ENCODE results near the gene MCRIP1. TPM values are rescaled to one million over a fixed set of nuclear protein-coding genes. Genes with fewer than 3 reads are reported as not detected.

Gene MCRIP1
- total RNA-seq, 1 donor from 2014 or later: 69.2 TPM

- Histone ChIP-seq H3K36me3 (peaks cover 60% of the 10 kb centered on the region), H3K4me1 (peaks cover 51% of the 10 kb centered on the region), H3K27ac (peak overlapping the region; percentile 97), H3K4me3 (peak overlapping the region; percentile 98), H3K9me3 (no peaks in the 10 kb centered on the region), H3K27me3 (ENCODE audit: low read depth) (no peaks in the 10 kb centered on the region)
- intact Hi-C loops (cut with DNase I): no loop called here
- no peak for DNase-seq
- ATAC-seq: no peak
- no peak for TF ChIP-seq CTCF (IDR thresholded peaks at IDR 0.05)
Observed at GRCh38 chr17:81858967-81859905, 26.1 kb upstream of the MCRIP1 start.

GRCh38 chr17:81858170-81858966 is 25.3 kb upstream of the MCRIP1 start:
- ATAC-seq (no peak), DNase-seq (no peak)
- intact Hi-C loops (cut with DNase I): no loop called here
- peaks cover 62% of the 10 kb centered on the region for H3K36me3 ChIP-seq
- H3K27me3 ChIP-seq (ENCODE audit: low read depth): no peaks in the 10 kb centered on the region
- H3K4me3 ChIP-seq: peak overlapping the region; percentile 98
- no peaks in the 10 kb centered on the region for H3K9me3 ChIP-seq
- peaks cover 42% of the 10 kb centered on the region for H3K4me1 ChIP-seq
- H3K27ac ChIP-seq: no peak overlapping the region
- no peak for TF ChIP-seq CTCF (IDR thresholded peaks at IDR 0.05)

GRCh38 chr17:81854974-81855774 is 22.1 kb upstream of the MCRIP1 start:
- Histone ChIP-seq H3K4me3 (no peak overlapping the region), H3K9me3 (no peaks in the 10 kb centered on the region), H3K4me1 (peaks cover 23% of the 10 kb centered on the region), H3K27ac (no peak overlapping the region), H3K36me3 (peaks cover 84% of the 10 kb centered on the region), H3K27me3 (ENCODE audit: low read depth) (no peaks in the 10 kb centered on the region)
- TF ChIP-seq CTCF (IDR thresholded peaks at IDR 0.05): no peak
- DNase-seq (no peak), ATAC-seq (no peak)
- intact Hi-C loops (cut with DNase I): no loop called here

GRCh38 chr17:81852237-81852636 is 19.1 kb upstream of the MCRIP1 start:
- ATAC-seq (no peak), DNase-seq (no peak)
- peaks cover 95% of the 10 kb centered on the region for H3K36me3 ChIP-seq
- no peak overlapping the region for H3K27ac ChIP-seq
- no peaks in the 10 kb centered on the region for H3K27me3 ChIP-seq (ENCODE audit: low read depth)
- intact Hi-C loops (cut with DNase I): no loop called here
- H3K4me1 ChIP-seq: no peaks in the 10 kb centered on the region
- no peak overlapping the region for H3K4me3 ChIP-seq
- no peaks in the 10 kb centered on the region for H3K9me3 ChIP-seq
- TF ChIP-seq CTCF (IDR thresholded peaks at IDR 0.05): no peak

GRCh38 chr17:81851423-81851822 is 18.3 kb upstream of the MCRIP1 start:
- Histone ChIP-seq H3K36me3 (peaks cover 96% of the 10 kb centered on the region), H3K4me1 (no peaks in the 10 kb centered on the region), H3K9me3 (no peaks in the 10 kb centered on the region), H3K4me3 (no peak overlapping the region), H3K27ac (no peak overlapping the region), H3K27me3 (ENCODE audit: low read depth) (no peaks in the 10 kb centered on the region)
- no peak for ATAC-seq
- intact Hi-C loops (cut with DNase I): no loop called here
- no peak for TF ChIP-seq CTCF (IDR thresholded peaks at IDR 0.05)
- DNase-seq: no peak
